ENCODE data around the gene ADAMTS17.

- TF ChIP-seq CTCF (IDR thresholded peaks at IDR 0.05) (no peak), POLR2A (IDR thresholded peaks at IDR 0.05) (no peak)
Observed at GRCh38 chr15:100211855-100212850, 129.6 kb downstream of the ADAMTS17 start.

All from right lobe of liver (tissue), 4 donors.